HG03064 (cell line): Measurements from ENCODE around the gene DOP1B.
A peak's percentile ranks its signal among the peaks of the same experiment; 100 is the strongest.
"Not testable (repeated sequence)": the region's sequence is repeated elsewhere in the genome, so short reads cannot be mapped to it uniquely, and the experiment has no call there.

Experiments
- ATAC-seq: cut with Tn5 transposase; IDR thresholded peaks from one replicate; pipeline ENCODE4 v1.9.1; 2021; ENCODE audit warnings: low read depth; ENCODE audit not compliant: unreplicated experiment

DOP1B gene

GRCh38 chr21:36135391-36136102 lies 21.1 kb upstream of the DOP1B start:
- no peak for ATAC-seq

GRCh38 chr21:36139791-36140190 lies 16.8 kb upstream of the DOP1B start:
- ATAC-seq = not testable (repeated sequence)

GRCh38 chr21:36141513-36141925 lies 15.1 kb upstream of the DOP1B start:
- ATAC-seq = peak; percentile 69

GRCh38 chr21:36144233-36144632 lies 12.4 kb upstream of the DOP1B start:
- not testable (repeated sequence) for ATAC-seq

GRCh38 chr21:36145259-36145658 lies 11.4 kb upstream of the DOP1B start:
- no peak for ATAC-seq

GRCh38 chr21:36147911-36148310 lies 8.7 kb upstream of the DOP1B start:
- no peak for ATAC-seq

- no peak for ATAC-seq
Observed at GRCh38 chr21:36148886-36149285, 7.7 kb upstream of the DOP1B start.

GRCh38 chr21:36149788-36150711 lies 6.6 kb upstream of the DOP1B start:
- no peak for ATAC-seq

- ATAC-seq = no peak
Observed at GRCh38 chr21:36155603-36156338, 853 bp upstream of the DOP1B start.

GRCh38 chr21:36156339-36156814 lies 247 bp upstream of the DOP1B start:
- peak; percentile 87 for ATAC-seq

- ATAC-seq = no peak
Observed at GRCh38 chr21:36159356-36159921, 2.8 kb downstream of the DOP1B start.

- no peak for ATAC-seq
Observed at GRCh38 chr21:36160850-36161178, 4.2 kb downstream of the DOP1B start.

- no peak for ATAC-seq
Observed at GRCh38 chr21:36162631-36163030, 6.0 kb downstream of the DOP1B start.

- no peak for ATAC-seq
Observed at GRCh38 chr21:36163750-36164741, 7.4 kb downstream of the DOP1B start.

- no peak for ATAC-seq
Observed at GRCh38 chr21:36165356-36165755, 8.7 kb downstream of the DOP1B start.

GRCh38 chr21:36166705-36167104 lies 10.1 kb downstream of the DOP1B start:
- no peak for ATAC-seq

- ATAC-seq = no peak
Observed at GRCh38 chr21:36167541-36167940, 10.9 kb downstream of the DOP1B start.

- ATAC-seq = no peak
Observed at GRCh38 chr21:36169470-36170128, 13.0 kb downstream of the DOP1B start.

GRCh38 chr21:36170823-36171222 lies 14.2 kb downstream of the DOP1B start:
- ATAC-seq = no peak
